GM21576 (cell line): Measurements from ENCODE around the gene SPDEF.
A peak's percentile ranks its signal among the peaks of the same experiment; 100 is the strongest.

Experiments used
- ATAC-seq: cut with Tn5 transposase; IDR thresholded peaks from one replicate; pipeline ENCODE4 v1.9.1; 2021; ENCODE audit warnings: mild to moderate bottlenecking, moderate library complexity; ENCODE audit not compliant: unreplicated experiment

The SPDEF gene

GRCh38 chr6:34530753-34531365 lies 25.3 kb downstream of the SPDEF start:
- ATAC-seq, result no peak

GRCh38 chr6:34529665-34530327 lies 26.3 kb downstream of the SPDEF start:
- ATAC-seq, result no peak

- ATAC-seq, result no peak
These were observed 27.0 kb downstream of the SPDEF start for GRCh38 chr6:34528996-34529664.

DNA sequence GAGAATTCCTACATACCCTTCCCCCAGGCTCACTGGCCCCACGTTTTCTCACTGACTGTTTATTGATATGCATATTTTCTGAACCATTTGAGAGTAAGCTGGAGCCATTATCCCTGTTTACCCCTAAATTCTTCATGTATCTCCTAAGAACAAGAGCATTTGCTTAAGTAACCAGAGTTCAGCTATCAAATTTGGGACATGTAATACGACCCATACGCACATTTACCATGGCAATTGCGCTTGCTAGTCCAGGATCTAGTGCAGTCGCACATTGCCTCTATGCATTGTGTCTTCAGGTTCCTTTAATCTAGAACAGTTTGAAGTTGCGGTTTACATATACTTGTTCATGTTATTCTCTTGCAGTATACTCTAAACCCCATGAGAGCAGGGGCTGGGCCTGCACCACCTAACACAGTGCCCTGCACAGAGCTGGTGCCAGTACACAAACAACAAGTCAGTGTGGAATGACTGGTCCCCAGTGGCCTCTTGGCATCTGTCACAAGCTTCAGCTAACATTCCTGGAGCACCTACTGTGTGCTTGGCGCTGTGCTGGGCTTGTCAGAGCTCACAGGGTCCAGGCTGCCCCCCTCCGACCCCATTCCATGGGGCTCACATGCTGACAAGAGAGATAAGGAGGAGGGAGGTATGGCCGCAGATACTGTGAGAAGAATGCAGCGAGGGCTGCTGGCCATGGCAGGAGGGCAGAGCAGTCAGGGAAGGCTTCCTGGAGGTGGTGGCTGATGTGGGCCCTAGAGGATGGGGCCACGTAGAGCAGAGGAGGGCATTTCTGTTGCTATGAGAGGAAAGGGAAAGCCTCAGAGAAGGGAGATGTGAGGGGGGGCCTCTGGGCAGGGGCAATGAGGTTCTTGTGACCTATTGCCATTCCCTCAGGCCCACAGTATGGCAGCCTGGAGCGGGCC lies 28.1 kb downstream of the SPDEF start:
- ATAC-seq, result no peak

GRCh38 chr6:34526992-34527728 lies 29.0 kb downstream of the SPDEF start:
- peak; percentile 77 for ATAC-seq

- ATAC-seq, result no peak
These were observed 29.7 kb downstream of the SPDEF start for GRCh38 chr6:34526241-34526972.

- ATAC-seq, result no peak
These were observed 30.5 kb downstream of the SPDEF start for GRCh38 chr6:34525431-34526175.

- no peak for ATAC-seq
These were observed 31.2 kb downstream of the SPDEF start for GRCh38 chr6:34524971-34525370.

- no peak for ATAC-seq
These were observed 31.6 kb downstream of the SPDEF start for GRCh38 chr6:34524499-34524898.

GRCh38 chr6:34523441-34524206 lies 32.5 kb downstream of the SPDEF start:
- ATAC-seq, result no peak

DNA sequence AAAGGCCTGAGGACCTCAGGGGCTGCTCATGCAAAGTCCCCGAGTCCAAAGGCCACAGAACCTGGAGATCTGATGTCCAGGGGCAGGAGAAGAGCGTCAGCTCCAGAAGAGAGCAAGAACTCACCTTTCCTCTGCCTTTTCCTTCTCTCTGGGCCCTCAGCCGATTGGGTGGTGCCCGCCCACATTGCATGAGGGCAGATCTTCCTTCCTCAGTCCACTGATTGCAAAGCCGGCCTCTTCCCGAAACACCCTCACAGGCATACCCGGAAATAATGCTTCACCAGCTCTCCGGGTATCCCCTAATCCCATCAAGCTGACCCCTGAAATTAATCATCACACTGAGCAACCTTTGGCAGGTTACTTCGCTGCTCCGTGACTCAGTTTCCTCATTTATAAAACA lies 33.4 kb downstream of the SPDEF start:
- no peak for ATAC-seq

DNA sequence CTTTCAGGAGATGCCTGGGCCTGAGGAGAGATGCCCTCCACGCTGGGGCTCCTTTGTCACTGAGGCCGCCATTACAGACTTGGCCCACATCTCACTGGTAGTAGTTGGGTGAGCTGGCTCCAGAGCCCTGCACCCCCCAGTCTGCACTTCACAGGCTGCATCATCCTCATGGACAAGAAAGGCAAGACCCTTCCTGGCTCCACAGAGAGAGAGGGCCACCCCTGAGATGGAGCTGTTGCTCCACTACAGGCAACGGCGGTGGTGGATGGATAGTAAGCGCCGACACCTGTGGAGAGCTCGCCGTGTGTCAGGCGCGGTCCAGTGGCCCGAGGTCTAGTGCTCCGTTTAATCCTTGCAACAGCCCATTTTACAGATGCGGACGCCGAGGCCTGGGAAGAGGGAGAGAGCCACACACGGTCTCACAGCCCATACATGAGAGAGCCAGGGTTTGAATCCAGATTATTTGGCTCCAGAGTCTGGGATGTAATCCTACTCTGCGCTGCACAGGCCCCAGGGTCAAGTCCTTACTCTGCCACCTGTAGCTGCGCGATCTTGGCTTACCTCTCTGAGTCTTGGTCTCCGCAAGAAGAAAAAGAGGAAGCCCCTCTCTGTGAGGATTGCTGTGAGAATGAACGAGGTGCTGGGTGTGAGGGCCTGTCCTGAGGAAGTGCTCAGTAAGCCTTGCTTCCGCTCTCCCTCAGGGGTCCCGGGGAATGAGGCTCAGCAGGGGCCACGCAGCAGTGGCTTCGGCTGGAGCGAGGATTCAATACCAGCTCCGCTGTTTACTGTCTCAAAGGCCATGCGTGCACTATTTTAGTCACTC lies 34.5 kb downstream of the SPDEF start:
- ATAC-seq, result no peak

GRCh38 chr6:34520645-34521462 lies 35.3 kb downstream of the SPDEF start:
- ATAC-seq, result no peak

- no peak for ATAC-seq
These were observed 36.0 kb downstream of the SPDEF start for GRCh38 chr6:34519971-34520644.

GRCh38 chr6:34518669-34519365 lies 37.3 kb downstream of the SPDEF start:
- no peak for ATAC-seq

DNA sequence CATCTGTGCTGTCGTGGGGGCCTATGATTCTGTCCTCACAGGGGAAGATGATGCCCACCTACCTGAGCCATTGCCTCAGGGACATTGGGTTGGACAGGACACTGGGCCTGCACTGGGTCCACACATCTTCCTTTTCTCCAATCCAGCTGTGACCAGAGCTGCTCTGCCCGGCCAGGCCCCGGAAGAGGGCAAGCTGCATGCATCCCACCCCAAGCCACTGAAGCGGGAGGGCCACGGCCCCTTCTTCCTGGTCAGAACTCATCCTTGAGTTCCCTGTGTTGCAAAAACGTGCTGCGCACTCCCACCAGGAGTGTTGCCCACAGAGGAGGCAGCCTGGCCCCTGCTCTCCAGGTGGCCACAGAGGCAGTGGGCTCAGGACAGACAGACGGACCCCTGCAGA lies 38.2 kb downstream of the SPDEF start:
- no peak for ATAC-seq
